ENCODE data around the gene CCHCR1. TPM values are rescaled to one million over a fixed set of nuclear protein-coding genes. Genes with fewer than 3 reads are reported as not detected.
"Not testable (repeated sequence)": the region's sequence is repeated elsewhere in the genome, so short reads cannot be mapped to it uniquely, and the experiment has no call there.

Gene CCHCR1
- total RNA-seq: 10 to 100 TPM in 1 of 2 donors, 1 to 10 TPM in 1; 9.6 to 13.4 TPM
- long read RNA-seq, donor 1, partial matches to known transcripts: 1 of 2 reads
- long read RNA-seq, donor 1, other reads (novel, unspliced or antisense): 1 of 2 reads
- long read RNA-seq, donor 2, transcript CCHCR1-201 (18 exons, 2,625 nt): major isoform, 19 of 54 reads
- long read RNA-seq, donor 2, partial matches to known transcripts: 17 of 54 reads
- long read RNA-seq, donor 2, other reads (novel, unspliced or antisense): 18 of 54 reads

GRCh38 chr6:31157513-31158139, at the start of gene CCHCR1:
CCHCR1 (minus strand) TSS chr6:31157802; CDS start chr6:31157600, 202 bp downstream.
- DNase-seq (ENCODE audit: low spot score): no peak
- intact Hi-C loops (cut with DNase I): no loop called here

- intact Hi-C loops (cut with DNase I): no loop called here
- no peak for DNase-seq (ENCODE audit: low spot score)
Measured at GRCh38 chr6:31205638-31206037, 48.0 kb upstream of the CCHCR1 start.

GRCh38 chr6:31204751-31205145, 47.1 kb upstream of the CCHCR1 start:
- DNase-seq (ENCODE audit: low spot score): no peak
- intact Hi-C loops (cut with DNase I): no loop called here

GRCh38 chr6:31203345-31203979, 45.9 kb upstream of the CCHCR1 start:
- DNase-seq (ENCODE audit: low spot score): no peak
- intact Hi-C loops (cut with DNase I): no loop called here

GRCh38 chr6:31202259-31203166, 44.9 kb upstream of the CCHCR1 start:
- DNase-seq (ENCODE audit: low spot score): no peak
- intact Hi-C loops (cut with DNase I): no loop called here

GRCh38 chr6:31199105-31199452, 41.5 kb upstream of the CCHCR1 start:
- intact Hi-C loops (cut with DNase I): loop anchor here (5.0 to 10.0 kb wide), 2 partner anchors 166 to 168 kb away; no protein-coding TSS in a partner anchor
- DNase-seq (ENCODE audit: low spot score): not testable (repeated sequence)

- intact Hi-C loops (cut with DNase I): loop anchor here (5.0 to 10.0 kb wide), 2 partner anchors 167 to 170 kb away; no protein-coding TSS in a partner anchor
- peak; percentile 98 for DNase-seq (ENCODE audit: low spot score)
Measured at GRCh38 chr6:31197559-31198305, 40.1 kb upstream of the CCHCR1 start.

GRCh38 chr6:31196251-31197022, 38.8 kb upstream of the CCHCR1 start:
- not testable (repeated sequence) for DNase-seq (ENCODE audit: low spot score)
- intact Hi-C loops (cut with DNase I): loop anchor here (5.0 to 10.0 kb wide), 2 partner anchors 168 to 171 kb away; no protein-coding TSS in a partner anchor

- DNase-seq (ENCODE audit: low spot score): not testable (repeated sequence)
Measured at GRCh38 chr6:31195308-31195979, 37.8 kb upstream of the CCHCR1 start.

GRCh38 chr6:31194061-31194834, 36.6 kb upstream of the CCHCR1 start:
- intact Hi-C loops (cut with DNase I): loop anchor here (5.0 to 10.0 kb wide), 3 partner anchors 57 to 171 kb away; partner anchors contain the start of gene PSORS1C2 (in 1 of the 2)
- no peak for DNase-seq (ENCODE audit: low spot score)

More at GRCh38 chr6:31195308-31195979, 37.8 kb upstream of the CCHCR1 start:
- intact Hi-C loops (cut with DNase I): loop anchor here (5.0 to 10.0 kb wide), 2 partner anchors 169 to 172 kb away; no protein-coding TSS in a partner anchor

GRCh38 chr6:31193206-31193605, 35.6 kb upstream of the CCHCR1 start:
- intact Hi-C loops (cut with DNase I): loop anchor here (5.0 to 10.0 kb wide), 3 partner anchors 56 to 172 kb away; partner anchors contain the start of gene PSORS1C2 (in 1 of the 2)
- no peak for DNase-seq (ENCODE audit: low spot score)

GRCh38 chr6:31192431-31193105, 35.0 kb upstream of the CCHCR1 start:
- not testable (repeated sequence) for DNase-seq (ENCODE audit: low spot score)
- intact Hi-C loops (cut with DNase I): loop anchor here (5.0 to 10.0 kb wide), 3 partner anchors 55 to 172 kb away; partner anchors contain the start of gene PSORS1C2 (in 1 of the 2)

GRCh38 chr6:31190488-31190887, 32.9 kb upstream of the CCHCR1 start:
- no peak for DNase-seq (ENCODE audit: low spot score)
- intact Hi-C loops (cut with DNase I): loop anchor here (5.0 to 10.0 kb wide), 3 partner anchors 53 to 174 kb away; partner anchors contain the start of gene PSORS1C2 (in 1 of the 2)

GRCh38 chr6:31189223-31189622, 31.6 kb upstream of the CCHCR1 start:
- intact Hi-C loops (cut with DNase I); DNase-seq (ENCODE audit: low spot score): not testable (repeated sequence)

GRCh38 chr6:31187780-31188194, 30.2 kb upstream of the CCHCR1 start:
- intact Hi-C loops (cut with DNase I): no loop called here
- DNase-seq (ENCODE audit: low spot score): no peak

Measured in posterior vena cava (tissue), 2 donors.